OCI-LY1 (cell line): Measurements from ENCODE around the gene GATC.

Experiments
- CTCF ChIP-seq: fragments of 200-600 bp; sonication (generic), shearing (Covaris generic); IDR thresholded peaks from 2 replicates; pipeline ENCODE4 v1.5.1; 2017; ENCODE audit warnings: mild to moderate bottlenecking, antibody characterized with exemption, low read length, moderate library complexity, mixed read lengths
- EZH2 ChIP-seq: fragments of 200-600 bp; sonication (generic), shearing (Covaris generic); IDR thresholded peaks from 2 replicates; pipeline ENCODE4 v1.8.0; 2017; ENCODE audit warnings: borderline replicate concordance, mixed run types, mild to moderate bottlenecking, antibody characterized with exemption, low read length, moderate library complexity, mixed read lengths

GRCh38 chr12:120467439-120467838 lies 21.2 kb downstream of the GATC start:
- TF ChIP-seq CTCF (no peak), EZH2 (no peak)
